Heart left ventricle (tissue), 13 donors: ENCODE data around the gene GLT8D2.

Source experiments
- CTCF ChIP-seq, 12 donors: fragments of 200-600 bp; sonication (generic) in 4 of 12; IDR thresholded peaks; one replicate each; pipeline versions ENCODE4 v1.5.0 to v1.8.0; 2018 to 2022; ENCODE audit warnings: antibody characterized with exemption in 12 of 12, mild to moderate bottlenecking in 5 of 12
- POLR2A ChIP-seq, 2 donors: fragments of 450-650 bp; IDR thresholded peaks; one replicate each; pipeline ENCODE4 v1.6.1; 2017; ENCODE audit warnings: antibody characterized with exemption in 2 of 2, mild to moderate bottlenecking in 2 of 2, moderate library complexity in 2 of 2
- donor health status: ischemic (EF 13 %, LVEDD 7.1; RV severe dilation, severe dysfunction).
- donor health status: DM: no; HTN: yes; CAD: no.
- donor health status: DM: no; HTN: no; CAD: no.
- donor health status: ischemic (EF 25% LVEDD 6.9; RV normal size, moderate dysfunction).
- donor health status: ischemic (EF 25% LVEDD 5.7; RV mildly dilated, moderate dysfunction).
- donor health status: ischemic (EF 35%, LVEDD 5.7; RV mildly dilated, moderate dysfunction).
- donor health status: nonischemic (EF 11% LVEDD 7.7; RV severe dilation, severe dysfunction).
- donor health status: DM: yes; HTN: yes; CAD: no.
- donor health status: PGD.
- donor health status: ischemic (EF 29% LVEDD 5.4; RV normal size, mild dysfunction).
- donor health status: nonischemic (EF 23%, LVEDD 6.1; RV moderate dilation, normal function).

DNA sequence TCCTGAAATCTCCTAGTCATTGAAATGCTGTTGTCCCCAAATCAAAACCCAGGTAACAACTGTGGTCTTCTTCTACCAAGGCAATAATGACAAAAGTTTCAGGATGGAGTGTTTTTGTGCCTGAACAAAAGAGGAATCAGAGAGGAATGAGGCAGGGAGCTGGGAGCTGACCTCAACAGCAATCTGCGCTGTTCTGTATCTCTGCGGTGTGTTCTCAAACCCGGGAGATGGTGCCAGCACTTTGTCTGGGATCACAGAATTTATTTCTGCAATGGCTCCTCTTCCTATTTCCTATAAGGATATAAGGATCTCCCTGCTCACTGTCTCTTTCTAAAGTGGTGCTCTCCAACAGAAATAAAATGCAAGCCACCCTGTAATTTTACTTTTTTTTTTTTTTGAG lies 449 bp upstream of the GLT8D2 start:
- TF ChIP-seq CTCF (IDR thresholded peaks at IDR 0.05), result no peak
- TF ChIP-seq POLR2A (IDR thresholded peaks at IDR 0.05), result no peak
